HEK293 (cell line): ENCODE data around the gene CDK6.
"Not testable (repeated sequence)": the region's sequence is repeated elsewhere in the genome, so short reads cannot be mapped to it uniquely, and the experiment has no call there.

ENCODE experiments used
- CTCF ChIA-PET: fragments of 350-600 bp; formaldehyde crosslinking; extraction: SDS; loops from one replicate; lab custom pipeline; 2021; ENCODE audit warnings: antibody characterized with exemption; lab: Yijun Ruan, JAX
- POLR2A ChIA-PET: fragments of 300-600 bp; formaldehyde crosslinking; extraction: SDS; loops from one replicate; lab custom pipeline; 2020; ENCODE audit warnings: antibody characterized with exemption, inconsistent platforms; lab: Yijun Ruan, JAX
- H3K27ac ChIP-seq: fragments of 200-500 bp; sonication (Bioruptor generic); 2 replicates; pipeline ENCODE4 v1.5.1; 2014; ENCODE audit warnings: low read depth, low read length, control low read depth, inconsistent platforms; ENCODE audit errors: extremely low read depth
- H3K36me3 ChIP-seq, 2 experiments: fragments of 200-500 bp in 1 of 2; sonication (Bioruptor generic) in 1 of 2; 1 replicate in 1 of 2; 2 replicates in 1 of 2; pipeline ENCODE4 v1.5.1; 2014 to 2017; ENCODE audit warnings: inconsistent platforms in 2 of 2, low read length in 2 of 2; ENCODE audit not compliant: control insufficient read depth in 2 of 2, insufficient read depth in 1 of 2
- H3K4me1 ChIP-seq: fragments of 200-500 bp; sonication (Bioruptor generic); 2 replicates; pipeline ENCODE4 v1.5.1; 2014; ENCODE audit warnings: mild to moderate bottlenecking, low read length, inconsistent platforms; ENCODE audit not compliant: control insufficient read depth, insufficient read depth
- H3K4me3 ChIP-seq: 2 replicates; pipeline ENCODE4 v1.5.1; 2011; ENCODE audit warnings: low read depth, mild to moderate bottlenecking, control low read depth, low read length, moderate library complexity
- H3K9me3 ChIP-seq: fragments of 200-500 bp; sonication (Bioruptor generic); 2 replicates; pipeline ENCODE4 v1.5.1; 2014; ENCODE audit warnings: low read depth, low read length, inconsistent platforms; ENCODE audit not compliant: control insufficient read depth, insufficient read depth
- ELK4 ChIP-seq: IDR thresholded peaks from 2 replicates; pipeline ENCODE4 v1.6.1; 2011; ENCODE audit warnings: mild to moderate bottlenecking, low read depth, low read length, borderline replicate concordance
- IKZF3 ChIP-seq: fragments of 450-650 bp; IDR thresholded peaks from 2 replicates; pipeline ENCODE4 v1.5.0; 2018; ENCODE audit warnings: missing biosample characterization, mild to moderate bottlenecking, missing genetic modification characterization, moderate library complexity
- INSM2 ChIP-seq: fragments of 450-650 bp; formaldehyde crosslinking; IDR thresholded peaks from 2 replicates; pipeline ENCODE4 v1.5.1; 2016; ENCODE audit warnings: missing biosample characterization, missing genetic modification characterization
- KLF16 ChIP-seq: fragments of 450-650 bp; formaldehyde crosslinking; IDR thresholded peaks from 2 replicates; pipeline ENCODE4 v1.5.1; 2017; ENCODE audit warnings: missing biosample characterization, missing genetic modification characterization
- MYNN ChIP-seq: fragments of 450-650 bp; formaldehyde crosslinking; IDR thresholded peaks from 2 replicates; pipeline ENCODE4 v1.5.1; 2016; ENCODE audit warnings: missing biosample characterization, missing genetic modification characterization, borderline replicate concordance
- PRDM6 ChIP-seq: fragments of 450-650 bp; formaldehyde crosslinking; IDR thresholded peaks from 2 replicates; pipeline ENCODE4 v1.5.1; 2017; ENCODE audit warnings: missing biosample characterization, missing genetic modification characterization
- SCRT2 ChIP-seq: fragments of 450-650 bp; formaldehyde crosslinking; IDR thresholded peaks from 2 replicates; pipeline ENCODE4 v1.5.1; 2016; ENCODE audit warnings: missing biosample characterization, missing genetic modification characterization
- TCF7L2 ChIP-seq: IDR thresholded peaks from 2 replicates; pipeline ENCODE4 v1.6.1; 2011; ENCODE audit warnings: low read depth, mild to moderate bottlenecking, inconsistent platforms, low read length, moderate library complexity, borderline replicate concordance
- TRIM28 ChIP-seq: IDR thresholded peaks from 2 replicates; pipeline ENCODE4 v1.6.1; 2011; ENCODE audit warnings: low read length, control low read depth, borderline replicate concordance
- TSHZ1 ChIP-seq: fragments of 450-650 bp; formaldehyde crosslinking; IDR thresholded peaks from 2 replicates; pipeline ENCODE4 v1.5.1; 2016; ENCODE audit warnings: missing biosample characterization, missing genetic modification characterization, borderline replicate concordance
- ZBTB17 ChIP-seq: fragments of 450-650 bp; formaldehyde crosslinking; IDR thresholded peaks from 2 replicates; pipeline ENCODE4 v1.5.1; 2016; ENCODE audit warnings: missing biosample characterization, missing genetic modification characterization
- ZFP37 ChIP-seq: fragments of 450-650 bp; formaldehyde crosslinking; IDR thresholded peaks from 2 replicates; pipeline ENCODE4 v1.5.1; 2016; ENCODE audit warnings: missing biosample characterization, missing genetic modification characterization
- ZFP69B ChIP-seq: fragments of 450-650 bp; formaldehyde crosslinking; IDR thresholded peaks from 2 replicates; pipeline ENCODE4 v1.5.1; 2016; ENCODE audit warnings: missing biosample characterization, missing genetic modification characterization
- ZNF146 ChIP-seq: fragments of 450-650 bp; formaldehyde crosslinking; IDR thresholded peaks from 2 replicates; pipeline ENCODE4 v1.5.1; 2016; ENCODE audit warnings: missing biosample characterization, missing genetic modification characterization
- ZNF202 ChIP-seq: fragments of 450-650 bp; formaldehyde crosslinking; IDR thresholded peaks from 2 replicates; pipeline ENCODE4 v1.5.1; 2016; ENCODE audit warnings: missing biosample characterization, missing genetic modification characterization, borderline replicate concordance
- ZNF239 ChIP-seq: fragments of 450-650 bp; formaldehyde crosslinking; IDR thresholded peaks from 2 replicates; pipeline ENCODE4 v1.5.1; 2016; ENCODE audit warnings: missing biosample characterization, missing genetic modification characterization
- ZNF416 ChIP-seq: fragments of 450-650 bp; formaldehyde crosslinking; IDR thresholded peaks from 2 replicates; pipeline ENCODE4 v1.5.1; 2016; ENCODE audit warnings: missing biosample characterization, missing genetic modification characterization
- ZNF555 ChIP-seq: fragments of 450-650 bp; formaldehyde crosslinking; conservative IDR thresholded peaks from 2 replicates; pipeline ENCODE4 v1.5.1; 2017; ENCODE audit warnings: missing biosample characterization, mild to moderate bottlenecking, missing genetic modification characterization, inconsistent platforms
- ZNF560 ChIP-seq: fragments of 450-650 bp; formaldehyde crosslinking; IDR thresholded peaks from 2 replicates; pipeline ENCODE4 v1.5.1; 2017; ENCODE audit warnings: missing biosample characterization, missing genetic modification characterization, borderline replicate concordance
- ZNF580 ChIP-seq: fragments of 450-650 bp; formaldehyde crosslinking; IDR thresholded peaks from 2 replicates; pipeline ENCODE4 v1.5.1; 2016; ENCODE audit warnings: missing biosample characterization, missing genetic modification characterization
- ZNF654 ChIP-seq: fragments of 450-650 bp; formaldehyde crosslinking; IDR thresholded peaks from 2 replicates; pipeline ENCODE4 v1.5.1; 2016; ENCODE audit warnings: low read depth, missing biosample characterization, missing genetic modification characterization
- ZNF704 ChIP-seq: fragments of 450-650 bp; formaldehyde crosslinking; IDR thresholded peaks from 2 replicates; pipeline ENCODE4 v1.5.1; 2016; ENCODE audit warnings: missing biosample characterization, missing genetic modification characterization
- ZNF76 ChIP-seq: fragments of 450-650 bp; formaldehyde crosslinking; IDR thresholded peaks from 2 replicates; pipeline ENCODE4; 2016; ENCODE audit warnings: low read depth, missing biosample characterization, missing genetic modification characterization, borderline replicate concordance

CDK6 gene

GRCh38 chr7:92758796-92759431 is 77.5 kb downstream of the CDK6 start (continued):
- TF ChIP-seq ELK4: no peak
- peak; percentile 76; the same call in 1 of the 2 replicates for TF ChIP-seq TCF7L2
- TF ChIP-seq PRDM6: 0 out of 2 replicates have a peak, but pooled peaks have one; percentile 26
- TF ChIP-seq TRIM28: peak; percentile 81
- TF ChIP-seq ZFP69B (tag by site-specific recombination): no peak

- H3K9me3 ChIP-seq, H3K27ac ChIP-seq, H3K4me3 ChIP-seq, H3K36me3 ChIP-seq: not testable (repeated sequence)
- ChIA-PET POLR2A (interaction anchor here (0.6 kb wide), 2 partner anchors 79 to 107 kb away, joined by 3 to 4 read pairs; no protein-coding TSS in a partner anchor), CTCF (interaction anchor here (0.6 to 0.7 kb wide), 2 partner anchors 26 to 814 kb away, joined by 3 read pairs; no protein-coding TSS in a partner anchor)
- peaks cover 21% of the 10 kb centered on the region for H3K4me1 ChIP-seq
- TF ChIP-seq ZNF580 (tag by site-specific recombination): 0 out of 2 replicates have a peak, but pooled peaks have one; percentile 45
- TF ChIP-seq ZNF146 (tag by site-specific recombination): peak; percentile 77; the same call in 1 of the 2 replicates
Observed at GRCh38 chr7:92757311-92757910, 79.0 kb downstream of the CDK6 start.

GRCh38 chr7:92755680-92756079 is 80.7 kb downstream of the CDK6 start:
- no peak overlapping the region for H3K4me3 ChIP-seq
- CTCF ChIA-PET: interaction anchor here (1.4 kb wide), 1 partner anchor 14 kb away, joined by 4 read pairs; no protein-coding TSS in a partner anchor
- POLR2A ChIA-PET: no interaction called here
- no peak overlapping the region for H3K27ac ChIP-seq
- no peaks in the 10 kb centered on the region for H3K36me3 ChIP-seq
- H3K4me1 ChIP-seq: peaks cover 13% of the 10 kb centered on the region
- no peaks in the 10 kb centered on the region for H3K9me3 ChIP-seq
- TF ChIP-seq IKZF3 (tag by site-specific recombination): no peak
- no peak for TF ChIP-seq ZNF560 (tag by site-specific recombination)
- no peak for TF ChIP-seq ZBTB17 (tag by site-specific recombination)
- no peak for TF ChIP-seq ZNF416
- TF ChIP-seq ZNF704: no peak
- TF ChIP-seq ZFP69B (tag by site-specific recombination): no peak
- TF ChIP-seq ZFP37 (tag by site-specific recombination): no peak
- TF ChIP-seq KLF16 (tag by site-specific recombination): no peak
- TF ChIP-seq TSHZ1 (tag by site-specific recombination): no peak
- no peak for TF ChIP-seq MYNN (tag by site-specific recombination)
- TF ChIP-seq ZNF555: no peak
- TF ChIP-seq SCRT2 (tag by site-specific recombination): no peak
- no peak for TF ChIP-seq ZNF654 (tag by site-specific recombination)
- TF ChIP-seq ZNF239 (tag by site-specific recombination): no peak
- TF ChIP-seq ZNF202 (tag by site-specific recombination): no peak
- no peak for TF ChIP-seq INSM2 (tag by site-specific recombination)
- TF ChIP-seq ZNF76 (tag by site-specific recombination): no peak
